GM12878 (cell line): Measurements from ENCODE around the gene MXI1.
A peak's percentile ranks its signal among the peaks of the same experiment; 100 is the strongest.
"Not testable (repeated sequence)": the region's sequence is repeated elsewhere in the genome, so short reads cannot be mapped to it uniquely, and the experiment has no call there.

ENCODE experiments used
- EED ChIP-seq: sonication (generic); IDR thresholded peaks from 2 replicates; pipeline ENCODE4 v1.6.1; 2016; ENCODE audit warnings: antibody characterized with exemption, low read depth
- LARP7 ChIP-seq: fragments of 450-650 bp; IDR thresholded peaks from 2 replicates; pipeline ENCODE4 v1.6.1; 2017; ENCODE audit warnings: mild to moderate bottlenecking
- MYC ChIP-seq: IDR thresholded peaks from 2 replicates; pipeline ENCODE4 v1.6.1; 2011; ENCODE audit warnings: mild to moderate bottlenecking, low read length, moderate library complexity, inconsistent platforms; ENCODE audit not compliant: insufficient read depth, insufficient replicate concordance, insufficient read length, severe bottlenecking
- RCOR1 ChIP-seq: conservative IDR thresholded peaks from 2 replicates; pipeline ENCODE4 v1.6.1; 2012; ENCODE audit warnings: low read depth, low read length, improper control_type of control experiment
- USF1 ChIP-seq: IDR thresholded peaks from 2 replicates; pipeline ENCODE4 v1.6.1; 2011; ENCODE audit warnings: borderline replicate concordance, low read depth, mild to moderate bottlenecking, moderate library complexity, mixed read lengths, low read length; ENCODE audit not compliant: insufficient read depth; ENCODE audit errors: extremely low read length
- TF ChIP-seq, protein P1 (sequence below): fragments of 150-350 bp; IDR thresholded peaks from 2 replicates; pipeline ENCODE4 v1.6.1; 2016; ENCODE audit warnings: low read depth, low read length

DNA sequence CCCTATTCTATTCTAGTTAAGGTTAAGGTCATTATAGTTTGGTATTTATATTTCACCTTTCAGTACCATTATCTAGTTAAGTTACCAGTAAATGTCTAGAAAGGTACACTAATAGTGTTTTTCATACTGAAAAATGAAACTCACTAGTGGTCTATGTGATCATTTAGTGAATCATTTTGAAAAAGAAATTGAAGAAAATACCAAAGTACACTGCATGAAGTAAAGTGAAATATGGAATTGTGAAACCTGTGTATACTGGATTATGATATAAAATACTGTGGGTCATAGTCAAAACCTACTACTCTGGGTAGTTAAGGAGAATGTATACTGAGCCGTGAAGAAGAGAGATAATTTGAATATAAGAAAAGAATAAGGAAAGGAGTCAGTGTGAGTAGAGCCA, 44.0 kb downstream of the MXI1 start:
- not testable (repeated sequence) for TF ChIP-seq USF1, LARP7, MYC, EED
- 0 out of 2 replicates have a peak, but pooled peaks have one; percentile 49 for TF ChIP-seq RCOR1
- TF ChIP-seq, protein P1, sequence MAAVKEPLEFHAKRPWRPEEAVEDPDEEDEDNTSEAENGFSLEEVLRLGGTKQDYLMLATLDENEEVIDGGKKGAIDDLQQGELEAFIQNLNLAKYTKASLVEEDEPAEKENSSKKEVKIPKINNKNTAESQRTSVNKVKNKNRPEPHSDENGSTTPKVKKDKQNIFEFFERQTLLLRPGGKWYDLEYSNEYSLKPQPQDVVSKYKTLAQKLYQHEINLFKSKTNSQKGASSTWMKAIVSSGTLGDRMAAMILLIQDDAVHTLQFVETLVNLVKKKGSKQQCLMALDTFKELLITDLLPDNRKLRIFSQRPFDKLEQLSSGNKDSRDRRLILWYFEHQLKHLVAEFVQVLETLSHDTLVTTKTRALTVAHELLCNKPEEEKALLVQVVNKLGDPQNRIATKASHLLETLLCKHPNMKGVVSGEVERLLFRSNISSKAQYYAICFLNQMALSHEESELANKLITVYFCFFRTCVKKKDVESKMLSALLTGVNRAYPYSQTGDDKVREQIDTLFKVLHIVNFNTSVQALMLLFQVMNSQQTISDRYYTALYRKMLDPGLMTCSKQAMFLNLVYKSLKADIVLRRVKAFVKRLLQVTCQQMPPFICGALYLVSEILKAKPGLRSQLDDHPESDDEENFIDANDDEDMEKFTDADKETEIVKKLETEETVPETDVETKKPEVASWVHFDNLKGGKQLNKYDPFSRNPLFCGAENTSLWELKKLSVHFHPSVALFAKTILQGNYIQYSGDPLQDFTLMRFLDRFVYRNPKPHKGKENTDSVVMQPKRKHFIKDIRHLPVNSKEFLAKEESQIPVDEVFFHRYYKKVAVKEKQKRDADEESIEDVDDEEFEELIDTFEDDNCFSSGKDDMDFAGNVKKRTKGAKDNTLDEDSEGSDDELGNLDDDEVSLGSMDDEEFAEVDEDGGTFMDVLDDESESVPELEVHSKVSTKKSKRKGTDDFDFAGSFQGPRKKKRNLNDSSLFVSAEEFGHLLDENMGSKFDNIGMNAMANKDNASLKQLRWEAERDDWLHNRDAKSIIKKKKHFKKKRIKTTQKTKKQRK, result not testable (repeated sequence)
